ENCODE data around the gene AIFM2.

GRCh38 chr10:70126700-70127395 lies 5.8 kb downstream of the AIFM2 start:
- TF ChIP-seq CTCF (IDR thresholded peaks at IDR 0.05) (no peak), POLR2A (IDR thresholded peaks at IDR 0.05) (no peak)

Measured in testis (tissue), 2 donors.